Vagina (tissue), 2 donors: ENCODE results near the gene OTULIN.

Experiments
- CTCF ChIP-seq, 3 experiments: fragments of 450-650 bp in 2 of 3; fragments of 200-600 bp in 1 of 3; sonication (generic) in 1 of 3; IDR thresholded peaks; one replicate each; pipeline ENCODE4 v1.5.1; 2017 to 2019; ENCODE audit warnings: antibody characterized with exemption in 3 of 3, mild to moderate bottlenecking in 2 of 3, moderate library complexity in 2 of 3
- POLR2A ChIP-seq, 2 donors: fragments of 450-650 bp; IDR thresholded peaks; one replicate each; pipeline ENCODE4 v1.6.1; 2017; ENCODE audit warnings: antibody characterized with exemption in 2 of 2, mild to moderate bottlenecking in 2 of 2, moderate library complexity in 2 of 2
- POLR2AphosphoS5 ChIP-seq, 2 donors: sonication (generic); formaldehyde crosslinking; IDR thresholded peaks; one replicate each; pipeline ENCODE4 v1.9.0; 2017; ENCODE audit warnings: antibody characterized with exemption in 2 of 2, mild to moderate bottlenecking in 2 of 2, low read depth in 1 of 2; ENCODE audit not compliant: insufficient read depth in 1 of 2

DNA sequence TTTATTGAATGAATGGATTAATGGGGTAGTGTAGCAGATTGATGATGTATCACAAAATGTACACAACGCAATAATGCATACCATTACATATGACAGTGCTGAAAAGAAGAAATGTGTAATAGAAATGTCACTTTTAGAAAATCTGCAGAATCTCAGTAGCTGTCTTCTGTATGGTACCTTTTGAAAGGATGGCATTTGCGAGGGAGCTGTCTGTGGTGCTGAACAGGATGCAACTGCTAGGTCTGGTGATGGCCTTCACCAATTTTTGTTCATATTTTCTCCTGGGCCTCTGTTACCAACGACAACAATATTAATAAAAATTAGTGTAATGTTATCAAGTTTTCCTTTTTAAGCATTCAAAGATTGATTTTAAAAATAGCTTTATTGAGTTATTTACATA, 36.2 kb upstream of the OTULIN start:
- no peak for TF ChIP-seq CTCF (IDR thresholded peaks at IDR 0.05)
- no peak for TF ChIP-seq POLR2A (IDR thresholded peaks at IDR 0.05)
- no peak for TF ChIP-seq POLR2AphosphoS5 (IDR thresholded peaks at IDR 0.05; ENCODE audit: insufficient read depth in 1 of 2, low read depth in 1 of 2)
